GM23248 (cell line): ENCODE data around the gene PACSIN3. TPM values are rescaled to one million over a fixed set of nuclear protein-coding genes. Genes with fewer than 3 reads are reported as not detected.
"Not testable (repeated sequence)": the region's sequence is repeated elsewhere in the genome, so short reads cannot be mapped to it uniquely, and the experiment has no call there.

Experiments
- DNase-seq: peaks from one replicate; pipeline ENCODE4 v3.0.0-alpha.2; 2015
- H2AFZ ChIP-seq: fragments of 200-600 bp; sonication (generic); 2 replicates; pipeline ENCODE4 v1.6.1; 2016; ENCODE audit warnings: antibody characterized with exemption
- H3F3A ChIP-seq: fragments of 200-600 bp; sonication (generic); 2 replicates; pipeline ENCODE4 v1.6.1; 2016; ENCODE audit warnings: mild to moderate bottlenecking, antibody characterized with exemption, mixed run types; ENCODE audit not compliant: insufficient read depth
- H3K27ac ChIP-seq: fragments of 200-600 bp; sonication (generic); 2 replicates; pipeline ENCODE4 v1.5.1; 2016; ENCODE audit warnings: mild to moderate bottlenecking
- H3K27me3 ChIP-seq: fragments of 200-600 bp; sonication (generic); replicated peaks from 2 replicates; pipeline ENCODE4 v1.6.1; 2016; ENCODE audit warnings: mild to moderate bottlenecking; ENCODE audit not compliant: insufficient read depth
- H3K36me3 ChIP-seq: fragments of 200-600 bp; sonication (generic); 2 replicates; pipeline ENCODE4 v1.6.1; 2016; ENCODE audit warnings: low read depth, mild to moderate bottlenecking
- H3K4me1 ChIP-seq: fragments of 200-600 bp; sonication (generic); 2 replicates; pipeline ENCODE4 v1.6.1; 2016; ENCODE audit warnings: mild to moderate bottlenecking; ENCODE audit not compliant: insufficient read depth
- H3K4me2 ChIP-seq: fragments of 200-600 bp; sonication (generic); one replicate; pipeline ENCODE4 v1.6.1; 2016; ENCODE audit warnings: mild to moderate bottlenecking; ENCODE audit not compliant: unreplicated experiment
- H3K4me3 ChIP-seq: fragments of 200-600 bp; sonication (generic); 2 replicates; pipeline ENCODE4 v1.5.1; 2016; ENCODE audit warnings: mild to moderate bottlenecking
- H3K79me2 ChIP-seq: fragments of 200-600 bp; sonication (generic); 2 replicates; pipeline ENCODE4 v1.6.1; 2016; ENCODE audit warnings: mild to moderate bottlenecking; ENCODE audit not compliant: insufficient read depth
- H3K9ac ChIP-seq: fragments of 200-600 bp; sonication (generic); 2 replicates; pipeline ENCODE4 v1.6.1; 2016; ENCODE audit warnings: mild to moderate bottlenecking
- H3K9me2 ChIP-seq: fragments of 200-600 bp; sonication (generic); 2 replicates; pipeline ENCODE4 v1.6.1; 2016; ENCODE audit warnings: mixed run types, mild to moderate bottlenecking, moderate library complexity; ENCODE audit not compliant: insufficient read depth
- H3K9me3 ChIP-seq: fragments of 200-600 bp; sonication (generic); one replicate; pipeline ENCODE4 v1.6.1; 2017; ENCODE audit warnings: low read depth
- H4K20me1 ChIP-seq: fragments of 200-600 bp; sonication (generic); 2 replicates; pipeline ENCODE4 v1.6.0; 2016; ENCODE audit not compliant: insufficient read depth
- EZH2 ChIP-seq: fragments of 200-600 bp; sonication (generic); IDR thresholded peaks from 2 replicates; pipeline ENCODE4 v1.6.1; 2018; ENCODE audit warnings: antibody characterized with exemption, mild to moderate bottlenecking; ENCODE audit not compliant: insufficient read depth, poor library complexity, severe bottlenecking
- EZH2phosphoT487 ChIP-seq: fragments of 200-600 bp; sonication (generic); IDR thresholded peaks from 2 replicates; pipeline ENCODE4 v1.6.1; 2018; ENCODE audit warnings: antibody characterized with exemption, moderate library complexity, mild to moderate bottlenecking, low read depth; ENCODE audit not compliant: insufficient read depth
- WGBS, 2 experiments: methylation state at CpG; one replicate each; pipeline ENCODE4 v1.1.6; 2015 to 2017; ENCODE audit warnings: low lambda C conversion rate in 2 of 2, low coverage in 1 of 2; ENCODE audit errors: missing lambda C conversion rate in 2 of 2; 5-methylcytosine and 5-hydroxymethylcytosine counted together
- in situ Hi-C: fragments of 300-500 bp; cut with MboI; formaldehyde crosslinking; loops from 2 replicates; pipeline ENCODE4 v1.15.0; 2020
- polyA plus RNA-seq: library from polyadenylated mRNA; unstranded; fragments of >200 nt; fragmentation: Nextera tagmentation; extraction: Ambion mirVana; gene quantifications from 2 replicates; pipeline ENCODE4 v1.2.1, GENCODE V29; 2016
- total RNA-seq: library from RNA; depleted of rRNA; stranded (reverse); fragments of >200 nt; shearing (Covaris generic); gene quantifications from 2 replicates; pipeline ENCODE4 v1.2.3, GENCODE V29; 2014

The PACSIN3 gene
- total and polyA plus RNA-seq, 2 experiments from 2014 or later = 9.7 to 13.6 TPM

DNA sequence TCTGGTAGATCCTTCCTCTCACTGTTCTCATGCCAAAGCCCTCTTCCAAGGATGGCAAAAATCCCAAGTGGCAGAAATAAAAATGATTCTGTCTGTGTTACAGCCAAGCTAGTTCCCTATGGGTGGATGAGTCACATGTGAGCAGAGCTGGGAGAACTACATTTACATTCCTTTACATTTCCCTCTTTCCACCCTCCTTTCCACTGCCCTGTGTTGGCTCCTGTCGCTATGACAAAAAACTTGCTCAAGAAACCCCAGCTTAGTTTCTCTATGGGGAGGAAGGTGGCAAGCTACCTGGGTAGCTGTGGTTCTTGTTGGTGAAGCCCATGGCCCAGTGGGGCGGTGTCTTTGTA lies 18.4 kb upstream of the PACSIN3 start:
- no peaks in the 10 kb centered on the region for H3K79me2 ChIP-seq
- H3K4me3 ChIP-seq = no peak overlapping the region
- H3K27ac ChIP-seq = peak overlapping the region; percentile 35; the same call in 1 of the 2 replicates
- TF ChIP-seq EZH2phosphoT487 (no peak), EZH2 (no peak)
- peaks cover 12% of the 10 kb centered on the region for H3K4me1 ChIP-seq
- no peaks in the 10 kb centered on the region for H3K27me3 ChIP-seq
- DNase-seq = peak; percentile 81
- in situ Hi-C loops = no loop called here
- WGBS, 2 experiments = 50 to 57% methylated on average over 2 of the region's 2 CpGs
- no peaks in the 10 kb centered on the region for H3K9me2 ChIP-seq
- no peaks in the 10 kb centered on the region for H4K20me1 ChIP-seq
- peak overlapping the region; percentile 57 for H3K4me2 ChIP-seq
- peaks cover 15% of the 10 kb centered on the region for H3F3A ChIP-seq
- no peak overlapping the region for H2AFZ ChIP-seq
- H3K9ac ChIP-seq = peak overlapping the region; percentile 6; the same call in 1 of the 2 replicates
- no peaks in the 10 kb centered on the region for H3K36me3 ChIP-seq
- H3K9me3 ChIP-seq = no peaks in the 10 kb centered on the region

DNA sequence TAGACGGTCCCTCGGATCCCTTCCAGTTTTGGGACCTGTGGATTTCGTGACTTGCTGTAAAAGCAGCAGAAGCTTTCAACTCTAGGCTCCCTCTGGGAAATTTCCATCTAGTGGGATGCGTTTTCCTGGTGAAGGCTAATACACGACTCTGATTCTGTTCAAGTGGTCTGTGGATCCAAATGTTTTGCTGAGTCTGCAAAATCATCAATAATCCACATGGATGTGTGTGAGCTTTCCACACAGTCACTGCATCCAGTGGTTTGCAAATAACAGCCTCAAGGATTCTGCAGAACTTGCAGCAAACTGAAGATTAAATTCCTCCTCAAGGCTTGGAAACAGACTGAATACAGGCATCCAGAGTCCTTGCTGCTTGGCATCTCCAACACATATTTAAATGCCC lies 16.3 kb upstream of the PACSIN3 start:
- H3K4me1 ChIP-seq = peaks cover 12% of the 10 kb centered on the region
- no peak overlapping the region for H2AFZ ChIP-seq
- no peaks in the 10 kb centered on the region for H3K79me2 ChIP-seq
- H3K9ac ChIP-seq = no peak overlapping the region
- TF ChIP-seq EZH2 (no peak), EZH2phosphoT487 (no peak)
- no peak overlapping the region for H3K4me3 ChIP-seq
- no peak for DNase-seq
- WGBS, 2 experiments = 73 to 79% methylated on average over 5 of the region's 5 CpGs
- H4K20me1 ChIP-seq = no peaks in the 10 kb centered on the region
- no peak overlapping the region for H3K4me2 ChIP-seq
- H3K27ac ChIP-seq = no peak overlapping the region
- H3K36me3 ChIP-seq = no peaks in the 10 kb centered on the region
- H3K27me3 ChIP-seq = no peaks in the 10 kb centered on the region
- H3K9me2 ChIP-seq = no peaks in the 10 kb centered on the region
- H3K9me3 ChIP-seq = no peaks in the 10 kb centered on the region
- in situ Hi-C loops = no loop called here
- peaks cover 15% of the 10 kb centered on the region for H3F3A ChIP-seq

DNA sequence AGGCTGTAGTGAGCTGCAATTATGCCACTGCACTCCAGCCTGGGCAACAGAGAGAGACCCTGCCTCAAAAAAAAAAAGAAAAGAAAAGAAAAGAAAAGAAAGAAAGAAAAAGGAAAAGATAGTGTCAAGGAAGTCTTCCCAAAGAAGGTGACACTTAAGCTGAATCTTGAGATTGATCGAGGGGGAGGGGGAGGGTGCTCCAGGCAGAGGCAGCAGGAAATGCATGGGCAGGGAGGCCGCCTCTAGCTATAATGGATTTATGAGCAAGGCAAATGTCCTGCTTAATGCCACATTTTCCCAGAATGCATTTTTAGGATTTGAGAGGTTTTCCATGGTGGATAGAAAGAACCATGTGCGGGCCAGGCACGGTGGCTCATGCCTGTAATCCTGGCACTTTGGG lies 14.8 kb upstream of the PACSIN3 start:
- no peaks in the 10 kb centered on the region for H3K9me3 ChIP-seq
- H3K9me2 ChIP-seq = no peaks in the 10 kb centered on the region
- H4K20me1 ChIP-seq = no peaks in the 10 kb centered on the region
- no peak overlapping the region for H3K4me2 ChIP-seq
- 62 to 72% methylated on average over 4 of the region's 4 CpGs for WGBS, 2 experiments
- no peak overlapping the region for H3K27ac ChIP-seq
- H3K4me3 ChIP-seq = no peak overlapping the region
- no peak overlapping the region for H3K9ac ChIP-seq
- peaks cover 12% of the 10 kb centered on the region for H3K4me1 ChIP-seq
- H3K36me3 ChIP-seq = no peaks in the 10 kb centered on the region
- in situ Hi-C loops = no loop called here
- no peaks in the 10 kb centered on the region for H3K79me2 ChIP-seq
- DNase-seq = no peak
- TF ChIP-seq EZH2 (no peak), EZH2phosphoT487 (no peak)
- no peaks in the 10 kb centered on the region for H3K27me3 ChIP-seq
- peaks cover 15% of the 10 kb centered on the region for H3F3A ChIP-seq
- H2AFZ ChIP-seq = no peak overlapping the region

DNA sequence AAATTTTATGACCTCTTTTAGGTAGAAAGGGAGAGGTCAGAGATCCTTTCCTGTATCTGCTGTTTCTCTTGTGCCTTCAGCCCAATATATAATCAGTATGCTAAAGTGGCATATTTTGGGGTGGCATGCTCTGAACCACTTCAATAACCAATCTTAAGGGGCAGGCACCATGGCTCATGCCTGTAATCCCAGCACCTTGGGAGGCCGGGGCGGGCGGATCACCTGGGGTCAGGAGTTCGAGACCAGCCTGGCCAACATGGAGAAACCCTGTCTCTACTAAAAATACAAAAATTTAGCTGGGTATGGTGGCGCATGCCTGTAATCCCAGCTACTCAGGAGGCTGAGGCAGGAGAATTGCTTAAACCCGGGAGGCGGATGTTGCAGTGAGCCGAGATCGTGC lies 11.9 kb upstream of the PACSIN3 start:
- H3K4me2 ChIP-seq, H3K27ac ChIP-seq, H3K4me3 ChIP-seq, H3K4me1 ChIP-seq, H3K9me3 ChIP-seq, H2AFZ ChIP-seq, H3K27me3 ChIP-seq, H4K20me1 ChIP-seq, H3K36me3 ChIP-seq, H3K9me2 ChIP-seq, H3K79me2 ChIP-seq, H3K9ac ChIP-seq, in situ Hi-C loops, DNase-seq, H3F3A ChIP-seq: not testable (repeated sequence)
- WGBS, 2 experiments = 88 to 90% methylated on average over 9 of the region's 9 CpGs

DNA sequence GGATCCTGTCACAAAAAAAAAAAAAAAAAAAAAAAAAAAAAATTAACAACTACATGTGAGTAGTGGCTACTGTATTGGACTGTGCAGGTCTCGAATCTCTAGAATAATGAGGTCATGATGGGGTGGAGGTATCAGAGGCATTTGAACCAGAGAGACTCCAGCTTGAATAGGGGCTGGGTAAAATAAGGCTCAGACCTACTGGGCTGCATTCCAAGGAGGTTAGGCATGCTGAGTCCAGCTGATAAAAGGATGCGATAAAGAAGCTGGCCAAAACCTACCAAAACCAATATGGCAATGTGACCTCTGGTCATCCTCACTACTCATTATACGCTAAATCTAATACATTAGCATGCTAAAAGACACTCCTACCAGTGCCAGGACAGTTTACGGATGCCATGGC lies 5.9 kb upstream of the PACSIN3 start:
- no peaks in the 10 kb centered on the region for H3K79me2 ChIP-seq
- H3K9ac ChIP-seq = no peak overlapping the region
- no peak overlapping the region for H2AFZ ChIP-seq
- no peak overlapping the region for H3K4me3 ChIP-seq
- no peaks in the 10 kb centered on the region for H4K20me1 ChIP-seq
- no peak for DNase-seq
- H3K9me2 ChIP-seq = no peaks in the 10 kb centered on the region
- peaks cover 10% of the 10 kb centered on the region; the same call in 1 of the 2 replicates for H3K4me1 ChIP-seq
- peaks cover 13% of the 10 kb centered on the region; the same call in 1 of the 2 replicates for H3F3A ChIP-seq
- WGBS, 2 experiments = 89 to 92% methylated on average over 4 of the region's 4 CpGs
- H3K27me3 ChIP-seq = no peaks in the 10 kb centered on the region
- in situ Hi-C loops = no loop called here
- H3K4me2 ChIP-seq = no peak overlapping the region
- H3K27ac ChIP-seq = no peak overlapping the region
- no peaks in the 10 kb centered on the region for H3K9me3 ChIP-seq
- TF ChIP-seq EZH2 (no peak), EZH2phosphoT487 (no peak)
- H3K36me3 ChIP-seq = no peaks in the 10 kb centered on the region

DNA sequence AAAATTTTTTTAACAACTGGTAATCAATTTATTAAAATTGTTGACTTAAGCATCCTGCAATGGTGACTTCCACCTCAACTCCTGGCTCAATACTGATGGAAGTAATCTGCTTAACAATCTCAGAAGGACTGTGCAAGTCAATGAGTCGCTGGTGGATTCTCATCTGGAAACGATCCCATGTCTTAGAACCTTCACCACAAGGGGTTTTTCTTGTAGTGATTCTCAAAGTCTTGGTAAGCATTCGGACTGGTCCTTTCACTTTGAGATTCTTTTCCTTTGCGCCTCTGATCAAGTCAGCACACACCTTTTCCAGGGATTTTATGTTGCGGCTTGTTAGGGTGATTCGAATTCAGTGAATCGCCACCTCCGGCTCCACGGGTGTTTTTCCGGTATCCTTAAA lies 4.9 kb upstream of the PACSIN3 start:
- H3K9me3 ChIP-seq, H4K20me1 ChIP-seq, H2AFZ ChIP-seq, H3K79me2 ChIP-seq, H3K27ac ChIP-seq, H3K4me3 ChIP-seq, in situ Hi-C loops, H3K9me2 ChIP-seq, H3K36me3 ChIP-seq, H3K27me3 ChIP-seq, H3K9ac ChIP-seq, H3K4me2 ChIP-seq: not testable (repeated sequence)
- 71 to 76% methylated on average over 10 of the region's 10 CpGs for WGBS, 2 experiments
- DNase-seq = peak; percentile 41
- peaks cover 13% of the 10 kb centered on the region; the same call in 1 of the 2 replicates for H3F3A ChIP-seq
- peaks cover 10% of the 10 kb centered on the region; the same call in 1 of the 2 replicates for H3K4me1 ChIP-seq
